Calu3 (cell line): Measurements from ENCODE around the gene NFATC3. TPM values are rescaled to one million over a fixed set of nuclear protein-coding genes. Genes with fewer than 3 reads are reported as not detected.

Source experiments
- BruUV-seq: library from RNA; stranded (reverse); fragments of 400-500 nt; replicated peaks from 2 replicates; lab custom pipeline; 2021; lab: Mats Ljungman, UMichigan
- CTCF ChIA-PET: fragments of 300-600 bp; sonication (Branson Sonifier 250); formaldehyde crosslinking; loops from one replicate; lab custom pipeline; 2022; ENCODE audit warnings: antibody characterized with exemption; lab: Charles Lee
- DNase-seq: peaks from one replicate; pipeline ENCODE4 v3.0.0; 2022
- H3K27ac Mint-ChIP-seq: one replicate; pipeline ENCODE4 v1.8.0; 2022; ENCODE audit warnings: mixed read lengths; ENCODE audit not compliant: unreplicated experiment
- H3K27me3 Mint-ChIP-seq: one replicate; pipeline ENCODE4 v1.8.0; 2022; ENCODE audit warnings: mixed read lengths; ENCODE audit not compliant: unreplicated experiment
- H3K36me3 Mint-ChIP-seq: one replicate; pipeline ENCODE4 v1.8.0; 2022; ENCODE audit warnings: mild to moderate bottlenecking, moderate library complexity, mixed read lengths; ENCODE audit not compliant: insufficient read depth, unreplicated experiment
- H3K4me1 Mint-ChIP-seq: one replicate; pipeline ENCODE4 v1.8.0; 2022; ENCODE audit warnings: mild to moderate bottlenecking, low read depth, mixed read lengths; ENCODE audit not compliant: unreplicated experiment
- H3K4me3 Mint-ChIP-seq: one replicate; pipeline ENCODE4 v1.8.0; 2022; ENCODE audit warnings: mild to moderate bottlenecking, low read depth, moderate library complexity, mixed read lengths; ENCODE audit not compliant: unreplicated experiment
- H3K9me3 Mint-ChIP-seq: one replicate; pipeline ENCODE4 v1.8.0; 2022; ENCODE audit warnings: low read depth, mixed read lengths; ENCODE audit not compliant: unreplicated experiment
- intact Hi-C: fragments of 100-400 bp; cut with micrococcal nuclease; formaldehyde crosslinking; loops from one replicate; pipeline ENCODE4 v1.10.0; 2022; ENCODE audit not compliant: unreplicated experiment
- total RNA-seq: library from RNA; stranded (reverse); gene quantifications from 2 replicates; pipeline ENCODE4 v1.2.3, GENCODE V29; 2022
- TF ChIP-seq, protein P1 (sequence below): fragments of 200-600 bp; IDR thresholded peaks from one replicate; pipeline ENCODE4 v1.8.0; 2022; ENCODE audit warnings: antibody characterized with exemption; ENCODE audit not compliant: unreplicated experiment

The NFATC3 gene
- total RNA-seq, 1 experiment from 2014 or later = 39.3 TPM

DNA sequence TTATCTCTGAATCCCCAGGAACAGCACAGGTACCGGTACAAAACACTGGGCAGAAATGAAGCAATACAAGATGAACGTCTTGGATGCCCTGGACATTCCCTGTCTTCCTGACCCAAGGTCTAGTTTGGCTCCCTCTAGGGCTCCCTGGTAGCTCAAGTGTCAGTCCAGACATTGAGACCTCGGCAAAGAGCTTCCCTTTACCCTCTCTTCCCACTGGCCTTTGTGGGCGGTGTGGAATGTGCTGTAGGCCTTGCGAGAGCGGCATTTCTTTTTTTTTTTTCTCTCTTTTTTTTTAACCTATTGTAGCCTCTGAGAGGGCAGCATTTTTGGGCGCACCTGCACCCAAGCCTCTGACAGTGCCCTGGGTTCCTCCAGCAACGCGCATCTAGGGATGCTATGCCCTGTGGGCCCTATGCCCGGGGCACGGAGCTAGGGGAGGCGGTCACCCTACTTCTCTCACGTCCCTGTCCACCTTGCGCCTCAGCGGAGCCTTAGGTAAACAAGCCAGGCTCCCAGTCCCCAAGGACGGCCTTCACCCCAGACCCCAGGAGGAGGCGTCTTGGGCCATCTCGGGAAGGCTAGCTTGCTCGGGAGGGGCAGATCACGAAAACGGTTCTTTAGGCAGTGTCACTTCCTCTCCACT is 1.2 kb upstream of the NFATC3 start:
- Mint-ChIP-seq H3K9me3 (no peaks in the 10 kb centered on the region), H3K27me3 (no peaks in the 10 kb centered on the region), H3K36me3 (peaks cover 32% of the 10 kb centered on the region), H3K27ac (peak overlapping the region; percentile 75), H3K4me1 (peaks cover 20% of the 10 kb centered on the region), H3K4me3 (peak overlapping the region; percentile 84)
- no peak for DNase-seq
- CTCF ChIA-PET = interaction anchor here (0.5 to 1.0 kb wide), 6 partner anchors 11 to 876 kb away, joined by 3 read pairs; no protein-coding TSS in a partner anchor
- BruUV-seq = no TSS peak
- TF ChIP-seq, protein P1, sequence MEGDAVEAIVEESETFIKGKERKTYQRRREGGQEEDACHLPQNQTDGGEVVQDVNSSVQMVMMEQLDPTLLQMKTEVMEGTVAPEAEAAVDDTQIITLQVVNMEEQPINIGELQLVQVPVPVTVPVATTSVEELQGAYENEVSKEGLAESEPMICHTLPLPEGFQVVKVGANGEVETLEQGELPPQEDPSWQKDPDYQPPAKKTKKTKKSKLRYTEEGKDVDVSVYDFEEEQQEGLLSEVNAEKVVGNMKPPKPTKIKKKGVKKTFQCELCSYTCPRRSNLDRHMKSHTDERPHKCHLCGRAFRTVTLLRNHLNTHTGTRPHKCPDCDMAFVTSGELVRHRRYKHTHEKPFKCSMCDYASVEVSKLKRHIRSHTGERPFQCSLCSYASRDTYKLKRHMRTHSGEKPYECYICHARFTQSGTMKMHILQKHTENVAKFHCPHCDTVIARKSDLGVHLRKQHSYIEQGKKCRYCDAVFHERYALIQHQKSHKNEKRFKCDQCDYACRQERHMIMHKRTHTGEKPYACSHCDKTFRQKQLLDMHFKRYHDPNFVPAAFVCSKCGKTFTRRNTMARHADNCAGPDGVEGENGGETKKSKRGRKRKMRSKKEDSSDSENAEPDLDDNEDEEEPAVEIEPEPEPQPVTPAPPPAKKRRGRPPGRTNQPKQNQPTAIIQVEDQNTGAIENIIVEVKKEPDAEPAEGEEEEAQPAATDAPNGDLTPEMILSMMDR = no peak
- intact Hi-C loops = loop anchor here (5.0 kb wide), 1 partner anchor 277 kb away; the partner anchor contains the start of genes RANBP10 and TSNAXIP1

DNA sequence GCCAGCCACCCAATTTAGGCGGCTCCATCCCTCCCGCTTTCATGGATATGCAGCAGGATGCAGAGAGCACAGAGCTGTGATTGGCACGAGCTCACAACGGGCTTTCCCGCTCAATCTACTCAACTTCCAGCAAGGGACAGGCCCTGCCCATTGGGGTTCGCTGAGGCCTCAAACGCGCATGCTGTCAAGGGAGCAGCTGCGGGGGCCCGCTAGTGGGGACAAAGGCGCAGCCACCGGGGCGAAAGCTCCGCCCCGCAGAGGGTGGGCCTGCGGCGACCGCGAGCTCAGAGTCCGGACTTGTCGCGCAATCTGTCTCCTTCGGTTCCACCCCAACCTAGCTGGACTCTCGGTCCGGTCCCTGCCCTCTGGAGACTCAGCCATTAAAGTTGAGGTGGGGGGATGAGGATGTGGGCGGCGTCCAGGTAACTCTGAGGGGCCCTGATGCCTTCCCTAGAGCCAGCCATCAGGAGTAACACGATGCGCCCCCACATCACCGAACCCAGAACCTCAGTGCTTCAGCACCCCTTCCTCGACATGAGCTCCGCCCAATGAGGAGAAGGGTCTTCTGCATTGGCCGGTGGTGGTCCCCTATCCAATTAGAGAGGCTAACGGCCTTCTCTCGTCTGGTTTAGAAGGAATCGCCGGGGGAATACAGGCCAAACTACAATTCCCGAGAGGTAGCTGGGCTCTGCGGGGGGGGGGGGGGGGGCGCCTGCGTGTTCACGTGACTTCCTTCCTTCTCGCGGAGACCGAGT is 489 bp upstream of the NFATC3 start:
- TF ChIP-seq, protein P1 = no peak
- BruUV-seq = no TSS peak
- intact Hi-C loops = loop anchor here (5.0 kb wide), 2 partner anchors 43 to 277 kb away; partner anchors contain the start of genes RANBP10 and TSNAXIP1
- Mint-ChIP-seq H3K9me3 (no peaks in the 10 kb centered on the region), H3K36me3 (peaks cover 28% of the 10 kb centered on the region), H3K27me3 (no peaks in the 10 kb centered on the region), H3K4me1 (peaks cover 20% of the 10 kb centered on the region), H3K4me3 (peak overlapping the region; percentile 84), H3K27ac (peak overlapping the region; percentile 75)
- DNase-seq = peak; percentile 86
- CTCF ChIA-PET = interaction anchor here (0.5 to 1.7 kb wide), 17 partner anchors 9 to 903 kb away, joined by 3 to 11 read pairs (median 3); partner anchors contain the start of gene PSMB10

DNA sequence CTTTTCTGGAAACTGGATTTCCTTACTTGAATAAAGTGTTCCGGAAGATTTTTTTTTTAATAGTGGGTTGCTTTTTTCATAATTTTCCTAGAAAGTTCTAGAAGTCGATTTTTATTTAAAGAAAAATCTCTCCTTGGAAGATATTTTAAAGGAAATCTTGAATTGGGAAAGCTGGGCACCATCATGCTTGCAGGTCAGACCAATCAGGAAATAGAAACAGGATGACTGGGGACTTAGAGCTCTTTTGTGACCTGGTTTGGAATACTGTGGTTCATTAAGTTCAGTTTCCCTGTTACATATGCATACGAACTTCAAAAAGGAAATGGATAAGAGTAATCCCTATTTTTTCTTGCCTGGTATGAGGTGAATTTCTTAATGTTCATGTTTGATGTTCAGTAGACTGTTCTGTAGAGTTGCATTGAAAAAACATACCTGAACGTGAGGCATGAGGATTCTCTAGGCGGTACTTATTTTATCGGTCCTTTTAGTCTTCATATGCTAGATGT is 1.2 kb downstream of the NFATC3 start:
- CTCF ChIA-PET = interaction anchor here (0.6 to 1.7 kb wide), 4 partner anchors 8 to 1844 kb away, joined by 3 to 6 read pairs (median 3); no protein-coding TSS in a partner anchor
- Mint-ChIP-seq H3K4me3 (peak overlapping the region; percentile 84), H3K4me1 (peaks cover 37% of the 10 kb centered on the region), H3K36me3 (peaks cover 28% of the 10 kb centered on the region), H3K27me3 (no peaks in the 10 kb centered on the region), H3K9me3 (no peaks in the 10 kb centered on the region), H3K27ac (peak overlapping the region; percentile 75)
- no peak for DNase-seq
- BruUV-seq = no TSS peak
- intact Hi-C loops = loop anchor here (2.0 to 5.0 kb wide), 2 partner anchors 41 to 142 kb away; no protein-coding TSS in a partner anchor
- TF ChIP-seq, protein P1 = no peak

DNA sequence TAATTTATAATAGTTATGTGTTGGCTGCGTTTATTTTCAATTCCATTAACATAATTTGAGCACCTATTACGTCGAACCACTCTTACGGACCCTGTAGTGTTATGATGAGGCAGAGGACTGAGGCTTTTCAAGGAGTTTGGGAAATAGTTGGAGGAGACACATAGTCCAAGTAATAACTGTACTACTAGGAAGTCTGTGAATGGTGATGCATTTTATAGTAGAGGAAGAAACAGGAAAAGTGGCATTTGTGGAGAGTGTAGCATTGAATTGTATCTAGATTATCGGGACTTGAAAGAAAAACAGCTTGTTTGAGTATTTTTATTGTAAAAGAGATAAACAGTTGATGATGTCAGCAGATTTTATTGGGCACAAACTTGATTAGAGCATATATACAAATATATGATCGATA is 1.7 kb downstream of the NFATC3 start:
- intact Hi-C loops = loop anchor here (2.0 to 5.0 kb wide), 2 partner anchors 40 to 142 kb away; no protein-coding TSS in a partner anchor
- DNase-seq = no peak
- peak overlapping the region; percentile 75 for H3K27ac Mint-ChIP-seq
- peaks cover 28% of the 10 kb centered on the region for H3K36me3 Mint-ChIP-seq
- peak overlapping the region; percentile 84 for H3K4me3 Mint-ChIP-seq
- CTCF ChIA-PET = interaction anchor here (0.6 to 0.7 kb wide), 2 partner anchors 8 to 1844 kb away, joined by 3 read pairs; no protein-coding TSS in a partner anchor
- peaks cover 42% of the 10 kb centered on the region for H3K4me1 Mint-ChIP-seq
- H3K27me3 Mint-ChIP-seq = no peaks in the 10 kb centered on the region
- no TSS peak for BruUV-seq
- H3K9me3 Mint-ChIP-seq = no peaks in the 10 kb centered on the region
- TF ChIP-seq, protein P1 = no peak
